G401.6 (cell line): ENCODE data around the gene NHEJ1.

Experiments
- FAIRE-seq: peaks from 2 replicates; lab custom pipeline; 2012; peaks lifted over from hg19 to GRCh38; lab: Jason Lieb, UNC

NHEJ1 gene

GRCh38 chr2:219122202-219122980 lies 38.2 kb downstream of the NHEJ1 start:
- no peak for FAIRE-seq

- FAIRE-seq = no peak
Observed at GRCh38 chr2:219120082-219120481, 40.5 kb downstream of the NHEJ1 start.

- FAIRE-seq = peak; percentile 33
Observed at GRCh38 chr2:219119422-219120043, 41.1 kb downstream of the NHEJ1 start.

- no peak for FAIRE-seq
Observed at GRCh38 chr2:219118504-219118903, 42.1 kb downstream of the NHEJ1 start.

- FAIRE-seq = no peak
Observed at GRCh38 chr2:219116776-219117646, 43.6 kb downstream of the NHEJ1 start.

GRCh38 chr2:219112651-219113338 lies 47.8 kb downstream of the NHEJ1 start:
- no peak for FAIRE-seq

- no peak for FAIRE-seq
Observed at GRCh38 chr2:219112062-219112406, 48.6 kb downstream of the NHEJ1 start.

GRCh38 chr2:219111375-219112061 lies 49.1 kb downstream of the NHEJ1 start:
- FAIRE-seq = no peak

GRCh38 chr2:219109471-219109870 lies 51.1 kb downstream of the NHEJ1 start:
- FAIRE-seq = no peak

GRCh38 chr2:219107758-219108157 lies 52.9 kb downstream of the NHEJ1 start:
- no peak for FAIRE-seq

- FAIRE-seq = no peak
Observed at GRCh38 chr2:219106251-219106650, 54.4 kb downstream of the NHEJ1 start.

- peak; percentile 73 for FAIRE-seq
Observed at GRCh38 chr2:219104107-219105035, 56.2 kb downstream of the NHEJ1 start.

GRCh38 chr2:219099329-219099728 lies 61.3 kb downstream of the NHEJ1 start:
- no peak for FAIRE-seq

GRCh38 chr2:219095406-219095935 lies 65.1 kb downstream of the NHEJ1 start:
- no peak for FAIRE-seq

- FAIRE-seq = no peak
Observed at GRCh38 chr2:219094171-219094570, 66.4 kb downstream of the NHEJ1 start.

- FAIRE-seq = no peak
Observed at GRCh38 chr2:219090436-219091299, 69.9 kb downstream of the NHEJ1 start.

- no peak for FAIRE-seq
Observed at GRCh38 chr2:219089330-219089729, 71.3 kb downstream of the NHEJ1 start.

- FAIRE-seq = no peak
Observed at GRCh38 chr2:219087848-219088247, 72.8 kb downstream of the NHEJ1 start.

- no peak for FAIRE-seq
Observed at GRCh38 chr2:219087361-219087760, 73.3 kb downstream of the NHEJ1 start.
